IMR-90 (cell line): ENCODE data around the gene C7orf25. TPM values are rescaled to one million over a fixed set of nuclear protein-coding genes. Genes with fewer than 3 reads are reported as not detected.

Source experiments
- ATAC-seq: fragments of 200-7000 bp; cut with Tn5 transposase; 2 replicates; pipeline ENCODE4 v1.9.1; 2020; ENCODE audit warnings: low read depth, mild to moderate bottlenecking, moderate library complexity
- BruUV-seq: library from RNA; stranded (reverse); fragments of 400-500 nt; replicated peaks from 2 replicates; lab custom pipeline; 2021; lab: Mats Ljungman, UMichigan
- CTCF ChIA-PET: fragments of 300-600 bp; formaldehyde crosslinking; extraction: SDS; loops from one replicate; lab custom pipeline; 2021; ENCODE audit warnings: antibody characterized with exemption; lab: Yijun Ruan, JAX
- POLR2A ChIA-PET: fragments of 300-600 bp; sonication (Branson Sonifier 250); formaldehyde crosslinking; loops from one replicate; lab custom pipeline; 2022; ENCODE audit warnings: antibody characterized with exemption; ENCODE audit not compliant: unreplicated experiment; lab: Charles Lee
- DNase-seq: peaks from one replicate; pipeline ENCODE4 v3.0.0; 2013
- H2AFZ ChIP-seq: replicated peaks from 2 replicates; pipeline ENCODE3; 2013; ENCODE audit warnings: low read length, mild to moderate bottlenecking; ENCODE audit not compliant: poor library complexity
- H2AK5ac ChIP-seq: 2 replicates; pipeline ENCODE4 v1.6.1; 2013; ENCODE audit warnings: low read depth, low read length, inconsistent platforms
- H2AK9ac ChIP-seq: replicated peaks from 2 replicates; pipeline ENCODE3; 2013; ENCODE audit warnings: mild to moderate bottlenecking, low read depth, low read length, moderate library complexity; ENCODE audit not compliant: poor library complexity
- H2BK120ac ChIP-seq: 2 replicates; pipeline ENCODE4 v1.6.1; 2013; ENCODE audit warnings: low read depth, low read length, inconsistent platforms
- H2BK15ac ChIP-seq: 3 replicates; pipeline ENCODE4 v1.6.1; 2013; ENCODE audit warnings: low read depth, low read length, inconsistent platforms
- H2BK20ac ChIP-seq: 2 replicates; pipeline ENCODE4 v1.6.1; 2013; ENCODE audit warnings: low read depth, mild to moderate bottlenecking, inconsistent platforms, low read length, moderate library complexity
- H2BK5ac ChIP-seq: 2 replicates; pipeline ENCODE4 v1.6.1; 2013; ENCODE audit warnings: mild to moderate bottlenecking, low read depth, low read length, inconsistent platforms; ENCODE audit not compliant: poor library complexity, severe bottlenecking
- H3K14ac ChIP-seq: replicated peaks from 2 replicates; pipeline ENCODE4 v1.6.1; 2013; ENCODE audit warnings: low read depth, low read length, inconsistent platforms
- H3K18ac ChIP-seq: 2 replicates; pipeline ENCODE4 v1.6.1; 2013; ENCODE audit warnings: low read depth, low read length, control low read depth
- H3K23ac ChIP-seq: 2 replicates; pipeline ENCODE4 v1.6.1; 2013; ENCODE audit warnings: low read depth, low read length, inconsistent platforms
- H3K27ac ChIP-seq: 2 replicates; pipeline ENCODE4 v1.5.1; 2013; ENCODE audit warnings: mild to moderate bottlenecking, control low read depth, low read length; ENCODE audit not compliant: insufficient read depth
- H3K27me3 ChIP-seq: 2 replicates; pipeline ENCODE4 v1.6.1; 2013; ENCODE audit warnings: low read length; ENCODE audit not compliant: control insufficient read depth, insufficient read depth
- H3K36me3 ChIP-seq: 2 replicates; pipeline ENCODE4 v1.6.1; 2013; ENCODE audit warnings: low read length, mixed read lengths; ENCODE audit not compliant: control insufficient read depth, insufficient read depth
- H3K4ac ChIP-seq: 2 replicates; pipeline ENCODE4 v1.6.1; 2013; ENCODE audit warnings: low read depth, low read length, inconsistent platforms
- H3K4me1 ChIP-seq: 2 replicates; pipeline ENCODE4 v1.6.1; 2013; ENCODE audit warnings: low read length, mixed read lengths; ENCODE audit not compliant: control insufficient read depth, insufficient read depth
- H3K4me2 ChIP-seq: 2 replicates; pipeline ENCODE4 v1.6.1; 2013; ENCODE audit warnings: low read depth, mild to moderate bottlenecking, control low read depth, low read length, moderate library complexity
- H3K4me3 ChIP-seq: 2 replicates; pipeline ENCODE4 v1.5.1; 2013; ENCODE audit warnings: low read depth, mild to moderate bottlenecking, control low read depth, low read length, moderate library complexity; ENCODE audit not compliant: insufficient read depth
- H3K56ac ChIP-seq: 2 replicates; pipeline ENCODE4 v1.6.1; 2013; ENCODE audit warnings: low read length, inconsistent platforms; ENCODE audit not compliant: insufficient read depth; ENCODE audit errors: extremely low read depth
- H3K79me1 ChIP-seq, 2 experiments: 2 replicates each; pipeline ENCODE4 v1.6.1; 2013; ENCODE audit warnings: low read length in 2 of 2, inconsistent platforms in 1 of 2, low read depth in 1 of 2
- H3K9ac ChIP-seq: 2 replicates; pipeline ENCODE4 v1.6.1; 2013; ENCODE audit warnings: low read depth, low read length, control low read depth
- H3K9me1 ChIP-seq: 2 replicates; pipeline ENCODE4 v1.6.1; 2013; ENCODE audit warnings: low read length, inconsistent platforms; ENCODE audit not compliant: insufficient read depth
- H3K9me3 ChIP-seq: 2 replicates; pipeline ENCODE4 v1.6.1; 2013; ENCODE audit warnings: low read length; ENCODE audit not compliant: control insufficient read depth, insufficient read depth
- H4K20me1 ChIP-seq: 2 replicates; pipeline ENCODE4 v1.6.1; 2013; ENCODE audit warnings: low read length, inconsistent platforms; ENCODE audit not compliant: insufficient read depth
- H4K5ac ChIP-seq: 2 replicates; pipeline ENCODE4 v1.6.1; 2013; ENCODE audit warnings: mild to moderate bottlenecking, low read depth, low read length, control low read depth
- H4K8ac ChIP-seq, 2 experiments: 2 replicates each; pipeline ENCODE4 v1.6.1; 2013; ENCODE audit warnings: low read depth in 2 of 2, low read length in 2 of 2, control low read depth in 1 of 2, inconsistent platforms in 1 of 2
- H4K91ac ChIP-seq: 2 replicates; pipeline ENCODE4 v1.6.1; 2013; ENCODE audit warnings: low read depth, low read length, inconsistent platforms; ENCODE audit not compliant: insufficient read depth
- BHLHE40 ChIP-seq: fragments of 150-350 bp; IDR thresholded peaks from 2 replicates; pipeline ENCODE4 v1.6.1; 2016; ENCODE audit warnings: mild to moderate bottlenecking, low read depth, low read length
- CEBPB ChIP-seq: IDR thresholded peaks from 2 replicates; pipeline ENCODE4 v1.6.1; 2012; ENCODE audit warnings: low read depth, low read length, improper control_type of control experiment
- CHD1 ChIP-seq: IDR thresholded peaks from 2 replicates; pipeline ENCODE4 v1.6.1; 2012; ENCODE audit warnings: low read depth, low read length, improper control_type of control experiment
- MAFK ChIP-seq: IDR thresholded peaks from 2 replicates; pipeline ENCODE4 v1.6.1; 2012; ENCODE audit warnings: low read depth, low read length, improper control_type of control experiment
- POLR2A ChIP-seq: IDR thresholded peaks from 2 replicates; pipeline ENCODE4 v1.6.1; 2012; ENCODE audit warnings: mild to moderate bottlenecking, low read depth, low read length
- SMC3 ChIP-seq: fragments of 150-350 bp; IDR thresholded peaks from 2 replicates; pipeline ENCODE4 v1.6.1; 2016; ENCODE audit warnings: low read depth, mild to moderate bottlenecking, antibody characterized with exemption, low read length, moderate library complexity
- dilution Hi-C: fragments of 300-500 bp; cut with HindIII; formaldehyde crosslinking; loops from one replicate; pipeline ENCODE4 v1.14.3; 2018; ENCODE audit warnings: low sequenced_read_pairs; ENCODE audit not compliant: unreplicated experiment
- in situ Hi-C: fragments of 300-500 bp; cut with MboI; formaldehyde crosslinking; loops from 3 replicates; pipeline ENCODE4 v1.14.3; 2019; ENCODE audit warnings: low sequenced_read_pairs, inconsistent platforms, mixed read lengths
- intact Hi-C: fragments of 100-400 bp; cut with micrococcal nuclease; formaldehyde crosslinking; loops from 2 replicates; pipeline ENCODE4 v1.10.0; 2022
- polyA plus RNA-seq, 3 experiments: library from polyadenylated mRNA; depleted of rRNA; stranded (reverse); fragments of >200 nt; gene quantifications; 2 replicates each; pipeline ENCODE4 v1.2.3, GENCODE V29; 2012; ENCODE audit warnings: low replicate concordance in 1 of 3
- total RNA-seq: library from RNA; depleted of rRNA; stranded (reverse); fragments of >200 nt; gene quantifications from 2 replicates; pipeline ENCODE4 v1.2.3, GENCODE V29; 2012

The C7orf25 gene
- total and polyA plus RNA-seq, 2 of the 4 experiments (the other 2 are of a cell fraction), result 4.5 to 6.1 TPM

- DNase-seq, result no peak
- CTCF ChIA-PET, result no interaction called here
- Histone ChIP-seq H3K4me1 (no peaks in the 10 kb centered on the region; the same call in 1 of the 2 replicates), H2AK5ac (no peak overlapping the region), H3K36me3 (no peaks in the 10 kb centered on the region), H2BK120ac (no peak overlapping the region), H3K14ac (no peak overlapping the region), H4K5ac (no peak overlapping the region), H3K27me3 (no peaks in the 10 kb centered on the region; the same call in 1 of the 2 replicates), H3K9ac (no peak overlapping the region), H3K18ac (no peak overlapping the region), H3K9me1 (no peaks in the 10 kb centered on the region), H4K20me1 (no peaks in the 10 kb centered on the region), H3K9me3 (no peaks in the 10 kb centered on the region), H3K27ac (no peak overlapping the region), H3K4me3 (no peak overlapping the region), H3K4ac (no peak overlapping the region), H4K91ac (no peak overlapping the region), H3K23ac (no peak overlapping the region), H3K4me2 (no peak overlapping the region), H3K79me1 (no peaks in the 10 kb centered on the region), H2BK15ac (no peak overlapping the region), H2BK5ac (no peak overlapping the region), H2BK20ac (no peak overlapping the region), H2AK9ac (no peak overlapping the region), H2AFZ (no peak overlapping the region), H3K56ac (no peak overlapping the region), H4K8ac (no peak overlapping the region)
- no peak for TF ChIP-seq CHD1
- TF ChIP-seq SMC3, result no peak
- no peak for TF ChIP-seq CEBPB
- no peak for TF ChIP-seq POLR2A
- no peak for TF ChIP-seq MAFK
- TF ChIP-seq BHLHE40, result no peak
- dilution Hi-C loops, result no loop called here
- intact Hi-C loops, result no loop called here
- in situ Hi-C loops, result no loop called here
- POLR2A ChIA-PET, result no interaction called here
- no TSS peak for BruUV-seq
- ATAC-seq, result no peak
These were observed 11.0 kb downstream of the C7orf25 start for GRCh38 chr7:42900842-42901241.
